ENCODE data around the gene TBP.
"Not testable (repeated sequence)": the region's sequence is repeated elsewhere in the genome, so short reads cannot be mapped to it uniquely, and the experiment has no call there.

The TBP gene

DNA sequence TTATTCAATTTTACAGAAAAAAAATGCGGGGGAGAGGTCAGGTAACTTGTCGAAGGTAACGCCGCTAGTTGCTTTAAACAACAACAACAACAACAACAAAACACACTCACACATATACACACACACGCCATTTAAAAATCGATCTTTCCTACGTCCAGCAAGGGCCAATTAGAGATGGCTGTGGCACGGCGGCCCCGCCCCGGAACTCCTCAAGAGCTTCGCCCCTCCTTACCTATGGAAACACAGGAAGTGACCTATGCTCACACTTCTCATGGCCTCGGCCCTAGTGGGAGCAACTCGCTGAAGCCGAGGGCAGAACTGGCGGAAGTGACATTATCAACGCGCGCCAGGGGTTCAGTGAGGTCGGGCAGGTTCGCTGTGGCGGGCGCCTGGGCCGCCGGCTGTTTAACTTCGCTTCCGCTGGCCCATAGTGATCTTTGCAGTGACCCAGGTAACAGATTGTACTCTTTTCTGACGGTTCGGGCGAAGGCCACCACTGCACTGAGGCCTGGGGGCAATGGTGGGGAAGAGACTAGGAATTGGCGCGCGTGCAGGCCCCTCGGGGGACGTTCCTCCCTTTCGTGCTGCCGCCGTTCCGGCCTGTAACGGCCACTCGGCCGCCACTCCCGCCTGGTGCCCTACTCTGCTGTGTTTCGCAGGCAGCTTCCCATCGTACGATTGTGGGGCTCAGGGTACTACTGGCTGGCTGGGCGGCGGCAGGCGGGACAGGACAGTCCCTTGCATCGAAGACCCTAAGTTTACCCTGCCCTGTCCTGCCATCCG lies at the start of gene TBP:
Gene TBP, plus strand, starts transcription at position 357 of the 783 bp plus-strand sequence. CDS start 2,661 bp downstream, outside the sequence.
- DNase-seq = peak; percentile 97

DNA sequence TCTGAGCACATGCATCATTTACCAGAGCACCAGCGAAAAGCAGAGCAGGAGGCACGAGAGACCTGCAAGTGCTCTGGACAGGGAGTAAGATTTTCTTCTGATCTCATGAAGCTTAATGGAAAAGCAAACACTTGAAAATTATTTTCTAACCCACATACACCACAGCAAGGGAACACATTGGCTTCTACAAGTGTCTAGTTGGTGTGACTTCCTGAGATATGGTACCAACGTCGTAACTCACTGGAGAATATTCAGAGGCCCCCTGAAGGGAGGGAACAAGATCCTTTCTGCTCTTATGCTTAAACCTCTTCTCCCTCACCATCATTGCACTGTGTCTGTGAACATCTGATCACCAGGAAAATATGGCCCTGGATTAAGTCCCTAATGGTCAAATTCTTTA lies 49.7 kb upstream of the TBP start:
- DNase-seq = no peak

DNA sequence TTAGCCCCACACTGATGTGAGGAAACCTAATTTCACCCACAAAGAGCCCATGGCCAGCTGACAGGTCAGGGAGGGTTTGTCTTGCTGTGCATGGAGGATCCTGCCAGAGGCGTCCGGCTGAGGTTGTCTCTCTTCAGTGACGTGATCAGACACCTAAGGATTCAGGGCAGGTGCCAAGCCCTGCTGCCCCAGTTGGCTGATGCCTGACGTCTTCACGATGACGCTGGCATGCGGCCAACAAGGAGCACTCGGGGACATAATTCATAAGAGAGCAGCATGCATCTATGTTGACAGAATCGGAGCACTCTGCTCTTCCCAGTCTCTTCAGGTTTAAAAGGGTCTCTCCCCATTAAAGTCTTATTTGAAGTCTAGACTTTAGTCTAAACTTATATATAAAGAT lies 48.9 kb upstream of the TBP start:
- no peak for DNase-seq

DNA sequence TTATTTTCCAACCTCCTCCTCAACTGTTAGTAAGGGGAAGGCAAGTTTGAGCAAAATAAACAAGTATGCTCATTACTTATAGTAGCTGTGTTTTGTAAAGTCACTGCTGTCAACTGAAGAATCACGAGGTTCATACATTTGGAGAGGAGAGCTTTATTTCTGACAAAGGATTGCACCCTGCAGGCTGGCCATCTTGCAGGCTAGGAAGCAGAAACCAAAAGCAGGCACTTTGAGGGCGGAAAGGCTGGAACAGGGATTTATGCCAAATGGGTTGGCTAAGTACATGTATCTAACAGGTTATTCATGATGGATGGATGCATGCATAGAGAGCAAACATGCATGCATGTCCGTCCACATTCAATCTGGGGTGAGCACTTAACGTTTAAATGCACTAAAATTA lies 47.7 kb upstream of the TBP start:
- no peak for DNase-seq

DNA sequence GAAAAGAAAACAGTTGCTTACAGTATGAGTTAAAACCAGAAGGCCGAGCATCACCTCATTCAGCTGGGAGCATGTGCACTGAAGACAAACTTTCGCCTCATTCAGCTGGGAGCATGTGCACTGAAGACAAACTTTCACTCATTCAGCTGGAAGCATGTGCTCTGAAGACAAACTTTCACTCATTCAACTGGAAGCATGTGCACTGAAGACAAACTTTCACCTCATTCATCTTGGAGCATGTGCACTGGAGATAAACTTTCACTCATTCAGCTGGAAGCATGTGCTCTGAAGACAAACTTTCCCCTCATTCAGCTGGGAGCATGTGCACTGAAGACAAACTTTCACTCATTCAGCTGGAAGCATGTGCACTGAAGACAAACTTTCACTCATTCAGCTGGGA lies 46.4 kb upstream of the TBP start:
- not testable (repeated sequence) for DNase-seq

DNA sequence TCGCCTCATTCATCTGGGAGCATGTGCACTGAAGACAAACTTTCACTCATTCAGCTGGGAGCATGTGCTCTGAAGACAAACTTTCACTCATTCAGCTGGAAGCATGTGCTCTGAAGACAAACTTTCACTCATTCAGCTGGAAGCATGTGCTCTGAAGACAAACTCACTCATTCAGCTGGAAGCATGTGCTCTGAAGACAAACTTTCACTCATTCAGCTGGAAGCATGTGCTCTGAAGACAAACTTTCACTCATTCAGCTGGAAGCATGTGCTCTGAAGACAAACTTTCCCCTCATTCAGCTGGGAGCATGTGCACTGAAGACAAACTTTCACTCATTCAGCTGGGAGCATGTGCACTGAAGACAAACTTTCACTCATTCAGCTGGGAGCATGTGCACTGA lies 45.9 kb upstream of the TBP start:
- DNase-seq = not testable (repeated sequence)

DNA sequence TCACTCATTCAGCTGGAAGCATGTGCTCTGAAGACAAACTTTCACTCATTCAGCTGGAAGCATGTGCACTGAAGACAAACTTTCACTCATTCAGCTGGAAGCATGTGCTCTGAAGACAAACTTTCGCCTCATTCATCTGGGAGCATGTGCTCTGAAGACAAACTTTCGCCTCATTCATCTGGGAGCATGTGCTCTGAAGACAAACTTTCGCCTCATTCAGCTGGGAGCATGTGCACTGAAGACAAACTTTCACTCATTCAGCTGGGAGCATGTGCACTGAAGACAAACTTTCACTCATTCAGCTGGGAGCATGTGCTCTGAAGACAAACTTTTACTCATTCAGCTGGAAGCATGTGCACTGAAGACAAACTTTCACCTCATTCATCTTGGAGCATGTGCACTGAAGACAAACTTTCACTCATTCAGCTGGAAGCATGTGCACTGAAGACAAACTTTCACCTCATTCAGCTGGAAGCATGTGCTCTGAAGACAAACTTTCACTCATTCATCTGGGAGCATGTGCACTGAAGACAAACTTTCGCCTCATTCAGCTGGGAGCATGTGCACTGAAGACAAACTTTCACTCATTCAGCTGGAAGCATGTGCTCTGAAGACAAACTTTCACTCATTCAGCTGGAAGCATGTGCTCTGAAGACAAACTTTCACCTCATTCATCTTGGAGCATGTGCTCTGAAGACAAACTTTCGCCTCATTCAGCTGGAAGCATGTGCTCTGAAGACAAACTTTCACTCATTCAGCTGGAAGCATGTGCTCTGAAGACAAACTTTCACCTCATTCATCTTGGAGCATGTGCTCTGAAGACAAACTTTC lies 45.1 kb upstream of the TBP start:
- DNase-seq = not testable (repeated sequence)

DNA sequence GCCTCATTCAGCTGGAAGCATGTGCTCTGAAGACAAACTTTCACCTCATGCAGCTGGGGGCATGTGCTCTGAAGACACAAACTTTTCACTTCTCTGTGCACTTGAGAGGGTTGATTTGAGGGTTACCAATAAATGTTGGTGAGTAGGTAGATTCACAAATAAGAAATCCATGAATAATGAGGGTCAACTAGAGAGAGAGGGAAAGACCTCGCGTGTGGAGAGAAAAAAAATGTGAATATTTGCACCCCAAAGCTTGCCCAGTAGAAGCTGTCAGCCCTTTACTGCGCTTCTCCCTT lies 44.5 kb upstream of the TBP start:
- DNase-seq = no peak

DNA sequence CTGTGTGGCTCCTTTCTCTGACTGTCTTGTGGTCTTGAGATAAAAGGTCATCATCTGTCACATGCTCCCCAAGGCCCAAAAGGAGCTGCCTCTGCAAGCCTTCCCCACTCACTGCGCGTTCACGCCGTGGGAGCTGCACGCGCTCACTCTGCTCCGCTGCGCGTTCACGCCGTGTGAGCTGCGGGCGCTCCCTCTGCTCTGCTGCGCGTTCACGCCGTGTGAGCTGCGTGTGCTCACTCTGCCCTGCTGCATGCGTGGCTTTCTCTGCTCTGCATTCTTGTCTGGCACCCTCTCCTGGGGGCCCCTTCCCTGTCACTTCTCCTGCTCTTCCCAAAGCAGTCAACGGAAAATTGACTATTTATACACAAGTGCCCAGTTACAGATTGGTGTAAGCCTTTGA lies 43.5 kb upstream of the TBP start:
- no peak for DNase-seq

DNA sequence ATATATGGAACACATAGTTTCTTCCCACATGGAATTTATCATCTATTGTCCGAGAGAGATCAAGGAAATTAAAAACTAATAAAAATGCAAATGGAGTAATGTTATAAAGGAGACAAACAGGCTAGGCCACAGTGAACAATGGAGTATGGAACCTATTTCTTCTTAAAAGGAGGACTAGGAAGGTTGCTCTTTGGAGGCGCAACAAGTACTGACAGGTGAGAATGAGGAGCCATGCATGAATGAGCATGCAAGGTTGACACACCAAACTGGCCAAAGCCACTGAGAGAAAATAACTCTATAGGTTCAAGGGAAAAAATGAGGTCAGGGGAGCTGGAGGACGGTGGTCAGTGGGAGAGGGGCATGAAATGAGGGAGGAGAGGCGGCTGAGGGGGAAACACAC lies 41.9 kb upstream of the TBP start:
- no peak for DNase-seq

DNA sequence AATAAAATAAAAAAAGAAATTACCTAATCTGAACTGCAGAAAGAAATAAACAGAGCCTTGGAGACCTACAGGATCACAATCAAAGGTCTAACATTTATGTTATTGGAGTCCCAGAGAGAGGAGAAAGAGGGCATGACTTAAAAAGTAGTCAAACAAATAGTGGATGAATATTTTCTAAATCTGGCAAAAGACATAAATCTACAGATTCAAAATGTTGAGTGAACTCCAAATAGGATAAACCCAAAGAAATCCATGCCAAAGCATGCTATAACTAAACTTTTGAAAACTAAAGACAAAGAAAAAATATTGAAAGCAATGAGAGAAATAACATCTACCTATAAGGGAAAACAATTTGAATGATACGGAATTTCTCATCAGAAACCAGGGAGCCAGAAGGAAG lies 39.3 kb upstream of the TBP start:
- DNase-seq = no peak

DNA sequence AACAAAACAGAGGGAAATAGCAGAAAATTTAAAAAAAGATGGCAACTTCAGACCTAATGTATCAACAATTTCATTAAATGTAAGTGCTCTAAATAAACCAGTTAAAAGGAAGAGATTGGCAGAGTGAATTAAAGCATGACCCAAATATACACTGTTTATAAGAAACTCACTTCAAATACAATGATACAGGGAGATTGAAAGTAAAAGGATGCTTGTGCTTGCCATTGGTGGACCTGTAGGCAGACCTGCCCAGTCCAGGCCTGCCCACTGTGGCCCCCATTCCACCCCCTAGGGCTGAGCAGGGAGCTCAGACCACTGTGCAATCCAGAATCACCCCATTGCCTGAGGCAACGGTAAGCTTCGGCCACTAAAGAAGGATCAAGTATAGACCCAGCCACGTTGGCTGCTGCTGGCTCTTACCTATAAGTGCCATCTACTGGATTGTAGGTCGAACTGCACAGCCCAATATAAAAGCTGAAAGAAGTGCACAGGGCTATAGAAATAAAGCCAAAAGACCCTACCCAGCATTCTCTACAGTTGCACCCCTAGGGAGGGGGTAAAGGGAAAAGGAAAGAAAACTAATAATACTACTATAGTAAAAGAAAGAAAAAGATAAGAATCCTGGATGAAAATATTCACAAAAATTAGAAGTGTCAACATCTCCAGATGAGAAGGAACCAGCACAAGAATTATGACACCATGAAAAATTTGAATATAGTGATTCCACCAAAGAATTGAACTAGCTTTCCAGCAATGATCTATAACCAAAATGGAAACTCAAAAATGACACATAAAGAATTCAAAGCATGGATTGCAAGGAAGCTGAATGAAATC lies 37.2 kb upstream of the TBP start:
- no peak for DNase-seq

DNA sequence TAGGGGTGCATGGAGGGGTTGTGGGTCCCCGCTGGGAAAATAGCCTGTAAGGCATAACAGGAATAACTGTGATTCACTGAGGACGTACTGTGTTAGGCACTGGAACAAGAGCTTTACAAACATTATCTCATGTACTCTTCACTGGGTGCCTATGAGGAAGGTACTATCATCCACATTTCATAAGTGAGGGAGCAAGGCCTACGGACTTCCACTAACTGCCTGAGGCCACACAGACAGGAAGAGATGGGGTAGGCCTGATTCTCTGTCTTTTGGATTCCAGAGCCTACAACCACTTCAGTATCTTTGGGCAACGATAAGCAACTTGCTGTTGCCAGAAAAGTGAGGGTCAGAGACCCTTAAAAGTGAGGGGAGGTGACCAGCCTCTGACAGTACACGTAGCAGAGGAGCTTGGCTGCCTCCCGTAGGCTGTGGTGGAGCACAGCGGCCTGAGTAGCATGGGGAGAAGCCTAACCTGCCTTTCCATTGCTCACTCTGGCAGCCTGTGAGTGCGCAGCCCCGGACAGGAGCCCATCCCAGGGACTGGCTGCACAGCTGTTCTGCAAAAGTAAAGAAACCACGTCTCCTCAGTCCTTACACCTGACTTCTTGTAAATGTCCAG lies 31.5 kb upstream of the TBP start:
- DNase-seq = no peak

DNA sequence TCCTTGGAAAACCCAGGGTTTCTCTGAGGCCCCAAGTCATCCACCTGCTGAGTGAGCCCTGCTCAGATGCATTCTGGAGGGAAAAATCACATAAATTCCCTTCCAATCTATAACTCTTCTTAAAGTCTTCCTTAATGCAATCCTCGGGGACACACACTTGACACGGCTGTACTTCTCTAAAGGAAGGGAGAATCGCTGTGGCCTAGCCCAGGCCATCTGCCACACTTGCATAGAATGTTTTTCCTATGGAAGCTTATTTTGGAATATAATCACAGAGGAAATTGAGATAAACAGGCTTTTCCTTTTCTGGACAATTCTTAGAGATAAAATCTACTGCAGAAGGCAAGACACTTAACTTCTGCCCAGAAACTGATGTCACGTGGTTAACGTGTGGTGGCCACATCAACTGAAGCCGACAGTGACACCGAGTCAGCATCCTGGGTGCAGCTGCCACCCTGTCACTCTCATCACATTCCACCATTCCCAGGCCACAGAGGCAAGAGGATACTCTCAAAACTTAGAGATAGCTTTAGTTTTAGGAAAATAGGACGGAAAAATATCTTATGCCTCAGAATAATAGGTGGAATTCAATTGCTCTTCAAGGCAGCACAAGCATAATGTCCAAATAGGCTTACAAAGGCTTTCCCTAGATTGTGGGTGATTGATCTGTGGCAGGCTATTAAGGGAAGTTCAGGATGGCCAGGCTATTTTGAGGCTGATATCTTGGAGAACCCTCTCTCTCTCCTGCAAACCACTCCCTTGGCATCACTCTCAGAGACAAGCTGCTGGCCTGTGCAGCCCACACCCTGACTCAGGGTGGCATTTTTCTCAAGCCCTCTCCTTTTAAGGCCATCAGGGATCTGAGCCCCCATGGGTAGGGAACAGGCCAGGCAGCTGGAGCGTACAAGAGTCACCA lies 30.7 kb upstream of the TBP start:
- no peak for DNase-seq

DNA sequence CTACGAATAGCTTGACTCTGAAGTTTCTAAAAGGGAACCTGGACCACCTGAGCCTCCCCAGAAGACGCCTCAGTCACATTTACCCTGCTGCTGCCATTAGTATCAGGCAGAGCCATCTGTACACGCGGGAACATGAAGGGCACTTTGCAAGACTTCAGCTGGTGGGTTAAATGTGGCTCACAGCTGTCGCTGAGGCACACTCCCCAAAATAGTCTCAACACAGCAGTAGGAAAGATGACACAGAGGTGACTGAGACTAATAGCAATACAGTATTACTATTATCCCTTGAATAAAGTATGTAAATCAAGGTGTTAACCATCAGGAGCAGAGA lies 30.0 kb upstream of the TBP start:
- no peak for DNase-seq

DNA sequence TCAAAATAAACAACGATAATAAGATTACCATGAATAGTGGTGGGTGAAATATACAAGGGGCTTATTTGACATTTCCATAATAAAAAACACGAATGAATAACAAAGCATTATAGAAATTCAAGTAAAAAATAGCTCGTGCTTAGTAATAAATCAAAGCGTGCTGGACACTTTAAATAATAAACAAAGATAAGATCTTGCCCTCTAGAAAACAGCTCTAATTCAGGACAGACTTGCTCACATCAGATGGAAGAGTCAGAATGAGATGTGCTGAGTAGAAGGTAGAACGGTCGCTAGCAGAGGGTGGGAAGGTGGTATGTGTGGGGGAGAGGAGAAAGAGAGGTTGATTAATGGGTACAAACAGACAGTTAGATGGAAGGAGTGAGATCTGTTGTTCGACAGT lies 28.4 kb upstream of the TBP start:
- no peak for DNase-seq

DNA sequence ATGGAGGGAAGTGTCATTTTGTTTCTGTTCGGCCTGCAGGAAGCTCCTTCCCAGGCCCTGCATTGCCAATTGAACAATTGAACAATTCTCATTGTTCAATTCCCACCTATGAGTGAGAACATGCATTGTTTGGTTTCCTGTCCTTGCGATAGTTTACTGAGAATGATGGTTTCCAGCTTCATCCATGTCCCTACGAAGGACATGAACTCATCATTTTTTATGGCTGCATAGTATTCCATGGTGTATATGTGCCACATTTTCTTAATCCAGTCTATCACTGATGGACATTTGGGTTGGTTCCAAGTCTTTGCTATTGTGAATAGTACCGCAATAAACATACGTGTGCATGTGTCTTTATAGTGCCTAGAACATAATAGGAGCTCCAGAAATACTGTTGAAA lies 26.2 kb upstream of the TBP start:
- DNase-seq = not testable (repeated sequence)

DNA sequence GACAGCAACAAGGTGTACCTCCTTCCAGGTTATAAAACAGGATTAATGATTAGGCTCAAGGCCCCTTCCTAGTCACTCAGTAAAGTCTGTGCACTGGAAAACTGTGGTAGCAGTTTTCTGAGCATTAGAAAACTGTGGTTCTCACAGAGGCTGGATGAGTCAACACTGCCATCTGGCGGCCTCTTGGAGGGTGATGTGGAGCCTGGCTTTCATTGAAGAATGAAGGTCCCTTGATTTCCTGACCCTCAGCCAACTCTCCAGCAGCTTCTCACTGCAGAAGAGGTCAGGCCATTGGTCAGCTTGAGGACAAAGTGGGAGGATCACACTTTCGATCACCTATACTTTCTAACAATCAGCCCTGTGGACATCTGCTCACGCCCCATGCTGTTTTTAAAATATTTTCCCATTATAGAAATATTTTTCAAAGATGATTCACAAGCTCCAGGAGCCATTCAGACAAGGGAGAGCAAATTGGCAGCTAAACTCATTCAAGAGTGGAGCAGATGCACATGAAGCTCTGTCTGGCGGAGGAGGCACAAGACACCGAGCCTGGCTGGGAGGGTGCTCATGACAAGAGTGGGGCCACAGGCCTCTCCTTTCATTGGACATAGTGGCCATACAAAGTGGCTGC lies 24.2 kb upstream of the TBP start:
- no peak for DNase-seq

DNA sequence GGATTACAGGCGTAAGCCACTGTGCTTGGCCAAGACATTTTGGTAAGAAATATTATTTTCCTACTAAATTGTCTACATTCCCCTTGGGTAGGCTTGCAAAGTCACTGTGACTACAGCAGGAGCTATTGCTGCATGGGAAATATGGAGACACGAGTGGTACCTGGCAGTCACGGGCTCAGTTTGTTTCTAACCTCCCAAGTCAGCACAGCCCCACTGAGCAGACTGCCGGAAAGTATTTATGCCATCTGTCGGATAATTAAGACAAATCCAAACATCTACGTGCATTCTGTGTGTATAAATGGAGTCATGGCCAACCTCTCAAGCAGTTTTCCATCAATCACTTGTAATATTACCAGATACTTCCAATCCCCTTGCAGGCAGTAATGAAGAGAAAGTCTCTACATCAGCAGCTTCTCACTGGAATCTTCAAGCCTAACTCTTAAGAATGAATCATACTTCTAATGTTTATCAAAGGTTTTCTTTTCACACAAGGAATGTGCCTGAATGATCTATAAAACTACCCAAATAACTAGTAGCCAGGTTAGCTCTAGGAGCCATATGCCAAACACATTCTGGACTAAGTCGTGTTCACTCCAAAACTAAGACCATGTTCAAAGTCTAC lies 21.2 kb upstream of the TBP start:
- DNase-seq = no peak

DNA sequence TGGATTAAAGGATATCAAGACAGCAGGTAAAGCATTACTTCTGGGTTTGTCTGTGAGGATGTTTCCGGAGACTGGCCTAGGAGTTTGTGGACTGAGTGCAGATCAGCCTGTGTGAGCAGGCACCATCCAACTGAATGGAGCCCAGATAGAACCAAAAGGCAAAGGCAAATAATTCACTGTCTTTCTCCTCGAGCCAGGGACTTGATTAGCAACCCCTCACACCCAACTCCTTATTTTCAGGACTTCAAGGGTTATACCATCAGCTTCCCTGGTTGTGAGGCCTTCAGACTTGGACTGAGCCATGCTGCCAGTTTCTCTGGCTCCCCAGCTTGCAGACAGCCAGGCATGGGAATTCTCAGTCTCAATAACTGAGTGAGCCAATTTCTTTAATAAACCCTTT lies 20.4 kb upstream of the TBP start:
- DNase-seq = no peak

DNA sequence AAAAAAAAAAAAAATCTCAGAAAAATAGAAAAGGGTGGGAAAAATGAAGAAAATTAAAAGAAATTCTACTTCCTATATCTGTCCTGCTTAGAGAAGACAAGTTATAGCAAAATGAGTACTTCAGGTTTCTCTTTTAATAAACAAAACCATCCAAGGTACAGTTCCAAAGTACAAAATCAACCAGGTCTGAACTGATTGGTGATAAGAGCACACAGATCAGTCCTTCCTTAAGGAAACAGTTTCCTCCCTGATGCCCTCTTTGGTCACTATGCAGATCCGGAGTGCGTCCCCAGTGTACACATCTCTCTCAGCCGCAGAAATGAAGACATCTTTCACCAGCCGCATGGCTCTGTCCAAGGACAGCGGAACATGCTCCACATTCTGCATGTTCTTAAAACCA lies 19.2 kb upstream of the TBP start:
- DNase-seq = no peak

Measured in SIG-M5 (cell line).